ENCODE data around the gene MAGEA8. TPM values are rescaled to one million over a fixed set of nuclear protein-coding genes. Genes with fewer than 3 reads are reported as not detected.

Gene MAGEA8
- total RNA-seq, 4 donors from 2014 or later, result not detected

DNA sequence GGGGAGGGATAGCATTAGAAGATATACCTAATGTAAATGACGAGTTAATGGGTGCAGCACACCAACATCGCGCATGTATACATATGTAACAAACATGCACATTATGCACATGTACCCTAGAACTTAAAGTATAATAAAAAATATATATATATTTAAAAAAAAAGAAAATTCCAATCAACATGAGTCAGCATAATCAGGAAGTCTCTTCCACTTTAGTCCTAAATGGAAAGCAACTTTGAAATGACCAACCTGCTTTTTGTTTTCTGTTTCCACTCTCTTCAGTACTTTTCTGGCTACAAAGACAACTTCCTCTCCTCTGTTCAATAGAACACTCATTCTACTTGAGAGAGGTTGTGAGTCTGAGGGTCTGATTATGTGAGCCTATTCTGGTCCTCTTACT, 13.5 kb upstream of the MAGEA8 start:
- Histone ChIP-seq H3K36me3 (no peaks in the 10 kb centered on the region), H3K9me3 (no peaks in the 10 kb centered on the region), H3K4me3 (no peak overlapping the region), H3K27me3 (no peaks in the 10 kb centered on the region), H3K27ac (no peak overlapping the region), H3K4me1 (no peaks in the 10 kb centered on the region)
- no peak for DNase-seq
- TF ChIP-seq POLR2A (IDR thresholded peaks at IDR 0.05), result no peak
- TF ChIP-seq, protein P1, sequence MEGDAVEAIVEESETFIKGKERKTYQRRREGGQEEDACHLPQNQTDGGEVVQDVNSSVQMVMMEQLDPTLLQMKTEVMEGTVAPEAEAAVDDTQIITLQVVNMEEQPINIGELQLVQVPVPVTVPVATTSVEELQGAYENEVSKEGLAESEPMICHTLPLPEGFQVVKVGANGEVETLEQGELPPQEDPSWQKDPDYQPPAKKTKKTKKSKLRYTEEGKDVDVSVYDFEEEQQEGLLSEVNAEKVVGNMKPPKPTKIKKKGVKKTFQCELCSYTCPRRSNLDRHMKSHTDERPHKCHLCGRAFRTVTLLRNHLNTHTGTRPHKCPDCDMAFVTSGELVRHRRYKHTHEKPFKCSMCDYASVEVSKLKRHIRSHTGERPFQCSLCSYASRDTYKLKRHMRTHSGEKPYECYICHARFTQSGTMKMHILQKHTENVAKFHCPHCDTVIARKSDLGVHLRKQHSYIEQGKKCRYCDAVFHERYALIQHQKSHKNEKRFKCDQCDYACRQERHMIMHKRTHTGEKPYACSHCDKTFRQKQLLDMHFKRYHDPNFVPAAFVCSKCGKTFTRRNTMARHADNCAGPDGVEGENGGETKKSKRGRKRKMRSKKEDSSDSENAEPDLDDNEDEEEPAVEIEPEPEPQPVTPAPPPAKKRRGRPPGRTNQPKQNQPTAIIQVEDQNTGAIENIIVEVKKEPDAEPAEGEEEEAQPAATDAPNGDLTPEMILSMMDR (IDR thresholded peaks at IDR 0.05), result no peak
- intact Hi-C loops (cut with DNase I; ENCODE audit: low total_unique reads), result no loop called here

DNA sequence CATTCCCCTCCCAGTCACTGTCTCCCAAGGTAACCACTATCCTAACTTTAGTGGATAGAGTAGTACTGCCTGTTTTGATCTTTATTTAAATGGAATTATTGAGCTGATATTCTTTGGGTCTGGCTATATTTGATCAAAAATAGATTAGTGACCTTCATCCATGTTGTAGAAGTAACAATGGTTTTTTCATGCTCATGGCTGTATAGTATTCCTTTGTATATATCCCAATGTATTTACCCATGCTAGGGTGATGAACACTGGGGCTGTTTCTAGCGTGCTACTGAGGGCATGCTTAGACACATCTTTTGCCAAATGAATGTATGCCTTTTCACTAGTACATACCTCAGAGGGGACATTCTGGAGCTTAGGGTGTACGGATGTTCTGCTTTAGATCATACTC, 10.1 kb upstream of the MAGEA8 start:
- Histone ChIP-seq H3K36me3 (no peaks in the 10 kb centered on the region), H3K4me1 (no peaks in the 10 kb centered on the region), H3K27ac (no peak overlapping the region), H3K27me3 (no peaks in the 10 kb centered on the region), H3K9me3 (no peaks in the 10 kb centered on the region), H3K4me3 (no peak overlapping the region)
- TF ChIP-seq, protein P1 (IDR thresholded peaks at IDR 0.05), result no peak
- no peak for TF ChIP-seq POLR2A (IDR thresholded peaks at IDR 0.05)
- DNase-seq, result no peak
- intact Hi-C loops (cut with DNase I; ENCODE audit: low total_unique reads), result no loop called here

DNA sequence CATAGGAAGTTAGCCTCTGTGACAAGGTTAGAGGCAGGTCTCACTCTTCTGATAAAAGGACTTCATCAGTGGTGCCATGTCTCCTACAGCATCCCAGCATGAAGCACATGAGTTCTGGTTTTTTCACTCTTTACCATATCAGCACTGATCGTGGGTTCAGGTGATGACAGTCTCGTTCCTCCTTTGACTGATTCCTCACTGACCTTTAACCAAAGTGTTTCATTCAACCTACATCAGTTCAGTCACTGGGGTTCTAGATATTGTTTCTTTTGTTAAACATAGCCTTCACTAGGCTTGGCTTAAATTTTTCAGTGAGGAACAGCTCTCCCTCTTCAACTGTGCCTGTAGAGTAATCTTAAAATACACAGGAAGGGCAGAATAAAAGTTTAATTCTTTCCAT, 9.6 kb upstream of the MAGEA8 start:
- intact Hi-C loops (cut with DNase I; ENCODE audit: low total_unique reads), result no loop called here

DNA sequence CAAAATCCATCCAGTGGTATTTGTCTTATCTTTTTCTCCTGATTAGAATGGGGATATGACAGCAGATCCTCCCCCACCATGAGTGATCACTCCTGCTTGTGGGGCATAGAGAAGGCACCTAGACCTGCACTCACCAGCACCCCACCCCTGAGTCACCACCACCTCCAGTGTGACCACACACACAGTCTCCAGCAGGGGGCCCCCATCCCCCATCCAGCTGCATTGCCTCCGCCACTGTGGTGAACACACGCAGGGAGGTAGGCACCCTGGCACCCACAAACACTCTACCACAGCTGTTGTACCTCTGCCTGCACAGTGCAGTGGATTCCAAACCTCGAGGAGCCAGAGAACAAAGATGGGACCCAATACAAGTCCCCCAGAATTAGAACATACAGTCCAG, 9.0 kb upstream of the MAGEA8 start:
- TF ChIP-seq POLR2A (IDR thresholded peaks at IDR 0.05), result no peak
- TF ChIP-seq, protein P1 (IDR thresholded peaks at IDR 0.05), result no peak
- no peak for DNase-seq
- intact Hi-C loops (cut with DNase I; ENCODE audit: low total_unique reads), result no loop called here
- Histone ChIP-seq H3K9me3 (no peaks in the 10 kb centered on the region), H3K27me3 (no peaks in the 10 kb centered on the region), H3K4me1 (no peaks in the 10 kb centered on the region), H3K36me3 (no peaks in the 10 kb centered on the region), H3K27ac (no peak overlapping the region), H3K4me3 (no peak overlapping the region)

More for the DNA sequence above, 9.6 kb upstream of the MAGEA8 start:
- Histone ChIP-seq H3K27ac (no peak overlapping the region), H3K36me3 (no peaks in the 10 kb centered on the region), H3K4me3 (no peak overlapping the region), H3K9me3 (no peaks in the 10 kb centered on the region), H3K4me1 (no peaks in the 10 kb centered on the region), H3K27me3 (no peaks in the 10 kb centered on the region)
- TF ChIP-seq, protein P1 (IDR thresholded peaks at IDR 0.05), result no peak
- no peak for TF ChIP-seq POLR2A (IDR thresholded peaks at IDR 0.05)
- no peak for DNase-seq

DNA sequence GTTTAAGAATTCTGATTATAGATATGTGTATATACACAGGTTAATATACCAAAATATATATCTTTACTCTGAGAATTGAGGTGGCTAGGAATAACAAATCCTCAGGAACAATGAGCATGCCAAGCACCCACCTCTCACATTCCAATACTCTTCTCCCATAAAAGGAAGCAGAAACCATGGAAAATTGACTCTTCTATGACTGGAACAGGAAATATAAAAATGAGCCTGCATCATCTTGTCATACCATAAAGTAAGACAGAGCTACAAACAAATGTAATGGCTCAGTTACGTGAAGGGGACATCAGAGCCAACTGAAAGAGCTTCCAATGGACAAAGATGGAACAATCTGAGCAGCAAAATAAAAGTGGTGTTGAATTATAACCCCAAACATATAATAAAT, 3.8 kb upstream of the MAGEA8 start:
- no peak for TF ChIP-seq POLR2A (IDR thresholded peaks at IDR 0.05)
- TF ChIP-seq, protein P1 (IDR thresholded peaks at IDR 0.05), result no peak
- H3K27me3 ChIP-seq, result no peaks in the 10 kb centered on the region
- intact Hi-C loops (cut with DNase I; ENCODE audit: low total_unique reads), result no loop called here
- DNase-seq, result no peak
- no peaks in the 10 kb centered on the region for H3K9me3 ChIP-seq
- no peak overlapping the region for H3K27ac ChIP-seq
- H3K36me3 ChIP-seq, result no peaks in the 10 kb centered on the region
- no peak overlapping the region for H3K4me3 ChIP-seq
- H3K4me1 ChIP-seq, result no peaks in the 10 kb centered on the region
